Measurements from ENCODE around the gene FHAD1.

Gene FHAD1

GRCh38 chr1:15246960-15247614 is at the start of gene FHAD1:
Gene FHAD1, plus strand, starts transcription at chr1:15247223. Its CDS starts 4,562 bp downstream, at chr1:15251785.
- peak; percentile 68 to 75 for DNase-seq

GRCh38 chr1:15197591-15198447 is 49.2 kb upstream of the FHAD1 start:
- no peak for DNase-seq

- DNase-seq = no peak
These were observed 48.3 kb upstream of the FHAD1 start for GRCh38 chr1:15198684-15199083.

GRCh38 chr1:15201221-15201620 is 45.8 kb upstream of the FHAD1 start:
- no peak for DNase-seq

- no peak for DNase-seq
These were observed 45.0 kb upstream of the FHAD1 start for GRCh38 chr1:15201849-15202551.

GRCh38 chr1:15204931-15205330 is 42.1 kb upstream of the FHAD1 start:
- DNase-seq = no peak

GRCh38 chr1:15205586-15206346 is 41.3 kb upstream of the FHAD1 start:
- DNase-seq = no peak

GRCh38 chr1:15206418-15207030 is 40.5 kb upstream of the FHAD1 start:
- no peak for DNase-seq

GRCh38 chr1:15207031-15207828 is 39.8 kb upstream of the FHAD1 start:
- no peak for DNase-seq

- no peak for DNase-seq
These were observed 39.1 kb upstream of the FHAD1 start for GRCh38 chr1:15207829-15208429.

- no peak for DNase-seq
These were observed 36.2 kb upstream of the FHAD1 start for GRCh38 chr1:15210651-15211375.

- DNase-seq = no peak
These were observed 35.6 kb upstream of the FHAD1 start for GRCh38 chr1:15211424-15211823.

GRCh38 chr1:15212216-15212953 is 34.6 kb upstream of the FHAD1 start:
- no peak for DNase-seq

GRCh38 chr1:15212954-15213291 is 34.1 kb upstream of the FHAD1 start:
- DNase-seq = no peak

GRCh38 chr1:15213341-15213821 is 33.6 kb upstream of the FHAD1 start:
- no peak for DNase-seq

- no peak for DNase-seq
These were observed 32.5 kb upstream of the FHAD1 start for GRCh38 chr1:15214527-15214926.

- no peak for DNase-seq
These were observed 31.9 kb upstream of the FHAD1 start for GRCh38 chr1:15215116-15215515.

- DNase-seq = no peak
These were observed 29.4 kb upstream of the FHAD1 start for GRCh38 chr1:15217654-15218053.
